Measurements from ENCODE around the gene KLHL26. TPM values are rescaled to one million over a fixed set of nuclear protein-coding genes. Genes with fewer than 3 reads are reported as not detected.

Gene KLHL26
- total and polyA plus RNA-seq, 9 of the 15 experiments (the other 6 are each of a cell fraction or from before 2014, with no cell fraction given) = 0.13 to 13.3 (median 1.4) TPM

DNA sequence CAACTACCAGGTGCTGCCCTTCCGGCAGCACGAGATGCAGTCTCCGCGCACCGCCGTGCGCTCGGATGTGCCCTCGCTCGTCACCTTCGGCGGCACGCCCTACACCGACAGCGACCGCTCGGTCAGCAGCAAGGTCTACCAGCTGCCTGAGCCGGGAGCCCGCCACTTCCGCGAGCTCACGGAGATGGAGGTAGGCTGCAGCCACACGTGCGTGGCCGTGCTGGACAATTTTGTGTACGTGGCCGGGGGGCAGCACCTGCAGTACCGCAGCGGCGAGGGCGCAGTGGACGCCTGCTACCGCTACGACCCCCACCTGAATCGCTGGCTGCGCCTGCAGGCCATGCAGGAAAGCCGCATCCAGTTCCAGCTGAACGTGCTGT lies 31.4 kb downstream of the KLHL26 start:
- H3K27ac ChIP-seq (ENCODE audit: extremely low read depth, low read depth, low read length) = no peak overlapping the region
- H3K79me2 ChIP-seq (ENCODE audit: control insufficient read depth, insufficient read depth, low read length) = no peaks in the 10 kb centered on the region
- ATAC-seq = no peak
- WGBS (ENCODE audit: insufficient coverage, low coverage, missing lambda C conversion rate) = 95% methylated on average over 25 of the region's 38 CpGs
- no peaks in the 10 kb centered on the region for H3K9me1 ChIP-seq (ENCODE audit: control insufficient read depth, insufficient read depth, low read length)
- intact Hi-C loops (cut with micrococcal nuclease) (no loop called here), in situ Hi-C loops (cut with MboI) (no loop called here)
- ChIA-PET CTCF (ENCODE audit: low intra/inter-chr PET ratio) (no interaction called here), POLR2A (no interaction called here)
- H3K27me3 ChIP-seq (ENCODE audit: control insufficient read depth in 2 of 2, insufficient read depth in 2 of 2, low read length in 2 of 2) = no peaks in the 10 kb centered on the region
- peaks cover 20% of the 10 kb centered on the region; the same call in 1 of the 3 replicates for H3K36me3 ChIP-seq (ENCODE audit: control insufficient read depth, insufficient read depth, low read length)
- no peak for DNase-seq (ENCODE audit: extremely low read depth in 1 of 4, low spot score in 3 of 4)
- BruUV-seq (replicated peaks) = no TSS peak
- no peak overlapping the region for H3K9ac ChIP-seq (ENCODE audit: insufficient read depth in 1 of 2, low read depth in 2 of 2, low read length in 2 of 2)
- no peaks in the 10 kb centered on the region for H3K9me3 ChIP-seq (replicated peaks; ENCODE audit: control insufficient read depth, insufficient read depth, low read depth, low read length)
- no peak for FAIRE-seq
- TF ChIP-seq, protein P1, sequence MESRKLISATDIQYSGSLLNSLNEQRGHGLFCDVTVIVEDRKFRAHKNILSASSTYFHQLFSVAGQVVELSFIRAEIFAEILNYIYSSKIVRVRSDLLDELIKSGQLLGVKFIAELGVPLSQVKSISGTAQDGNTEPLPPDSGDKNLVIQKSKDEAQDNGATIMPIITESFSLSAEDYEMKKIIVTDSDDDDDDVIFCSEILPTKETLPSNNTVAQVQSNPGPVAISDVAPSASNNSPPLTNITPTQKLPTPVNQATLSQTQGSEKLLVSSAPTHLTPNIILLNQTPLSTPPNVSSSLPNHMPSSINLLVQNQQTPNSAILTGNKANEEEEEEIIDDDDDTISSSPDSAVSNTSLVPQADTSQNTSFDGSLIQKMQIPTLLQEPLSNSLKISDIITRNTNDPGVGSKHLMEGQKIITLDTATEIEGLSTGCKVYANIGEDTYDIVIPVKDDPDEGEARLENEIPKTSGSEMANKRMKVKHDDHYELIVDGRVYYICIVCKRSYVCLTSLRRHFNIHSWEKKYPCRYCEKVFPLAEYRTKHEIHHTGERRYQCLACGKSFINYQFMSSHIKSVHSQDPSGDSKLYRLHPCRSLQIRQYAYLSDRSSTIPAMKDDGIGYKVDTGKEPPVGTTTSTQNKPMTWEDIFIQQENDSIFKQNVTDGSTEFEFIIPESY (CRISPR knock-in tag; IDR thresholded peaks at IDR 0.05) = peak; percentile 91
- TF ChIP-seq HNRNPK (IDR thresholded peaks at IDR 0.05; ENCODE audit: low read depth, low read length, poor library complexity, severe bottlenecking) = no peak
- no peak overlapping the region for H3K4me2 ChIP-seq (ENCODE audit: insufficient read depth, low read length)
- H3K4me1 ChIP-seq (replicated peaks in 1 of 2; ENCODE audit: control insufficient read depth in 2 of 2, insufficient read depth in 2 of 2, low read length in 2 of 2) = peaks cover 0 to 20% of the 10 kb centered on the region in 2 experiments; a peak in 2 of 5 replicates
- no peak overlapping the region for H2AFZ ChIP-seq (ENCODE audit: low read depth, low read length)
- no peaks in the 10 kb centered on the region; the same call in 1 of the 2 replicates for H4K20me1 ChIP-seq (replicated peaks; ENCODE audit: control insufficient read depth, insufficient read depth, low read length)
- no peak overlapping the region for H3K4me3 ChIP-seq
